Measurements from ENCODE around the gene CALN1. TPM values are rescaled to one million over a fixed set of nuclear protein-coding genes. Genes with fewer than 3 reads are reported as not detected.

Gene CALN1
- total and polyA plus RNA-seq, 2 experiments from 2014 or later, result 7.6 to 14.5 TPM

GRCh38 chr7:71912476-71912875, 499.7 kb downstream of the CALN1 start (continued):
- TF ChIP-seq, protein P1, sequence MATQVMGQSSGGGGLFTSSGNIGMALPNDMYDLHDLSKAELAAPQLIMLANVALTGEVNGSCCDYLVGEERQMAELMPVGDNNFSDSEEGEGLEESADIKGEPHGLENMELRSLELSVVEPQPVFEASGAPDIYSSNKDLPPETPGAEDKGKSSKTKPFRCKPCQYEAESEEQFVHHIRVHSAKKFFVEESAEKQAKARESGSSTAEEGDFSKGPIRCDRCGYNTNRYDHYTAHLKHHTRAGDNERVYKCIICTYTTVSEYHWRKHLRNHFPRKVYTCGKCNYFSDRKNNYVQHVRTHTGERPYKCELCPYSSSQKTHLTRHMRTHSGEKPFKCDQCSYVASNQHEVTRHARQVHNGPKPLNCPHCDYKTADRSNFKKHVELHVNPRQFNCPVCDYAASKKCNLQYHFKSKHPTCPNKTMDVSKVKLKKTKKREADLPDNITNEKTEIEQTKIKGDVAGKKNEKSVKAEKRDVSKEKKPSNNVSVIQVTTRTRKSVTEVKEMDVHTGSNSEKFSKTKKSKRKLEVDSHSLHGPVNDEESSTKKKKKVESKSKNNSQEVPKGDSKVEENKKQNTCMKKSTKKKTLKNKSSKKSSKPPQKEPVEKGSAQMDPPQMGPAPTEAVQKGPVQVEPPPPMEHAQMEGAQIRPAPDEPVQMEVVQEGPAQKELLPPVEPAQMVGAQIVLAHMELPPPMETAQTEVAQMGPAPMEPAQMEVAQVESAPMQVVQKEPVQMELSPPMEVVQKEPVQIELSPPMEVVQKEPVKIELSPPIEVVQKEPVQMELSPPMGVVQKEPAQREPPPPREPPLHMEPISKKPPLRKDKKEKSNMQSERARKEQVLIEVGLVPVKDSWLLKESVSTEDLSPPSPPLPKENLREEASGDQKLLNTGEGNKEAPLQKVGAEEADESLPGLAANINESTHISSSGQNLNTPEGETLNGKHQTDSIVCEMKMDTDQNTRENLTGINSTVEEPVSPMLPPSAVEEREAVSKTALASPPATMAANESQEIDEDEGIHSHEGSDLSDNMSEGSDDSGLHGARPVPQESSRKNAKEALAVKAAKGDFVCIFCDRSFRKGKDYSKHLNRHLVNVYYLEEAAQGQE (IDR thresholded peaks at IDR 0.05; ENCODE audit: unreplicated experiment), result no peak
- TF ChIP-seq ZNF114 (CRISPR knock-in tag; IDR thresholded peaks at IDR 0.05) (no peak), CTCF (conservative IDR thresholded peaks at IDR 0.05; ENCODE audit: low read depth in 2 of 2) (no peak), EZH2phosphoT487 (IDR thresholded peaks at IDR 0.05; ENCODE audit: unreplicated experiment) (no peak), JUNB (IDR thresholded peaks at IDR 0.05; ENCODE audit: unreplicated experiment) (no peak), STAT1 (IDR thresholded peaks at IDR 0.05; ENCODE audit: unreplicated experiment) (no peak), NANOG (IDR thresholded peaks at IDR 0.05; ENCODE audit: borderline replicate concordance) (no peak)
- TF ChIP-seq, protein P2, sequence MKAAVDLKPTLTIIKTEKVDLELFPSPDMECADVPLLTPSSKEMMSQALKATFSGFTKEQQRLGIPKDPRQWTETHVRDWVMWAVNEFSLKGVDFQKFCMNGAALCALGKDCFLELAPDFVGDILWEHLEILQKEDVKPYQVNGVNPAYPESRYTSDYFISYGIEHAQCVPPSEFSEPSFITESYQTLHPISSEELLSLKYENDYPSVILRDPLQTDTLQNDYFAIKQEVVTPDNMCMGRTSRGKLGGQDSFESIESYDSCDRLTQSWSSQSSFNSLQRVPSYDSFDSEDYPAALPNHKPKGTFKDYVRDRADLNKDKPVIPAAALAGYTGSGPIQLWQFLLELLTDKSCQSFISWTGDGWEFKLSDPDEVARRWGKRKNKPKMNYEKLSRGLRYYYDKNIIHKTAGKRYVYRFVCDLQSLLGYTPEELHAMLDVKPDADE (IDR thresholded peaks at IDR 0.05), result no peak

GRCh38 chr7:71911051-71911450, 501.1 kb downstream of the CALN1 start:
- Histone ChIP-seq H3K79me2 (replicated peaks; ENCODE audit: insufficient read depth) (no peaks in the 10 kb centered on the region), H4K20me1 (replicated peaks; ENCODE audit: insufficient read depth) (no peaks in the 10 kb centered on the region), H3K4me1 (ENCODE audit: insufficient read depth) (no peaks in the 10 kb centered on the region), H3K4me2 (no peak overlapping the region), H3K36me3 (ENCODE audit: insufficient read depth) (no peaks in the 10 kb centered on the region; the same call in 1 of the 2 replicates), H3F3A (replicated peaks; ENCODE audit: low read depth) (no peaks in the 10 kb centered on the region), H2AFZ (no peak overlapping the region), H3K27ac (ENCODE audit: low read depth) (no peak overlapping the region), H3K9me2 (ENCODE audit: insufficient read depth) (no peaks in the 10 kb centered on the region), H3K4me3 (no peak overlapping the region), H3K27me3 (ENCODE audit: insufficient read depth) (no peaks in the 10 kb centered on the region)
- Mint-ChIP-seq H3K4me3 (no peak overlapping the region), H3K36me3 (ENCODE audit: low read depth) (peaks cover 8% of the 10 kb centered on the region; the same call in 1 of the 3 replicates), H3K27ac (no peak overlapping the region), H3K27me3 (ENCODE audit: insufficient read depth, low read depth, poor library complexity) (no peaks in the 10 kb centered on the region), H3K9me3 (peaks cover 8% of the 10 kb centered on the region), H3K4me1 (no peaks in the 10 kb centered on the region)
- ATAC-seq (no peak), DNase-seq (ENCODE audit: low spot score) (no peak)
- TF ChIP-seq, protein P2 (IDR thresholded peaks at IDR 0.05), result no peak
- TF ChIP-seq, protein P1 (IDR thresholded peaks at IDR 0.05; ENCODE audit: unreplicated experiment), result no peak
- TF ChIP-seq POLR2AphosphoS5 (IDR thresholded peaks at IDR 0.05; ENCODE audit: low read depth) (no peak), NANOG (IDR thresholded peaks at IDR 0.05; ENCODE audit: borderline replicate concordance) (no peak), CREB1 (CRISPR knock-in tag; IDR thresholded peaks at IDR 0.05; ENCODE audit: low read depth) (no peak), ZNF331 (CRISPR knock-in tag; IDR thresholded peaks at IDR 0.05; ENCODE audit: low read depth) (no peak), CTCF (conservative IDR thresholded peaks at IDR 0.05; ENCODE audit: low read depth in 2 of 2) (no peak), EZH2phosphoT487 (IDR thresholded peaks at IDR 0.05; ENCODE audit: unreplicated experiment) (no peak), EZH2 (IDR thresholded peaks at IDR 0.05; ENCODE audit: low read depth, unreplicated experiment) (no peak), JUNB (IDR thresholded peaks at IDR 0.05; ENCODE audit: unreplicated experiment) (no peak), STAT1 (IDR thresholded peaks at IDR 0.05; ENCODE audit: unreplicated experiment) (no peak)

Data from GM23338 (cell line).